ENCODE data around the gene SPTLC1.
A peak's percentile ranks its signal among the peaks of the same experiment; 100 is the strongest.
"Not testable (repeated sequence)": the region's sequence is repeated elsewhere in the genome, so short reads cannot be mapped to it uniquely, and the experiment has no call there.

Gene SPTLC1

DNA sequence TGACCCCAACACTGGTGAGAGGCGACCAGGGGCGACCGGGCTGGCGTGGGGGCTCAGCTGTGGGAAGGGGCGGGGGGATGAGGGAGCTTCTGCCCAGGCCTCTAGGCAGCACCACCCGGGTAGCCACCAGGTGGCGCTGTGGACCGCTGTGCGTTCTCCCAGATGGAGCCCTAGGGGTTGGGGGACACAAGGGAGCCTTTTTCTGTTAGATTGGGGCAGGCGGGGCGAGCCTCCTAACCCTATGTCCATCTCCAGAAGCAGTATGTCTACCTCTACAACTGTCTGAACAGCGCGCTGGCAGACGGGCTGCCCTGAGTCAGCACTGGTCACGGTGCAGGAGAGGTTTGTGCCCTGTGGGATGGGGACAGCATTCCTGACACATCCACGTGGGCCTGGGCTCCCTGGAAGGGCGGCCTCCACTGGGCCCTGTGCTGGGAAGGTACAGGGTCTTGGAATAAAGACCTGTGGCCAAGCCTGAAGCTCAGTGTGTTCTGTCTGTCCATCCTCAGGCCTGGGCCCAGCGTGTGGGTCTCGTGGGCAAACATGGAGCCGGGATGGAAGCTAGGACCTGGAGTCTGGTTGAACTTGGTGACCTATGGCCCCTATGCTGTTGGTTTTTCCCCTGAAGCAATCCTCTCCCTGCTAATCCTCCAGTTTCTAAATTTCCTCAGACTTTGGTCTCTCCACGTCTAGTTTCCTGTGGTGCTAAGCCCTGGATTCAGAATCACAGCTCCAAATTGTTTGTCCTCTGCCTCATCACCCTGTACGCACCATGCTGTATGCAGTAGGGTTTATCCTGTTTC, 23.1 kb upstream of the SPTLC1 start:
- no peaks in the 10 kb centered on the region for H3K36me3 ChIP-seq (ENCODE audit: control insufficient read depth, insufficient read depth, low read length)
- H3K27ac ChIP-seq, result no peak overlapping the region
- no peak overlapping the region for H3K4me3 ChIP-seq (ENCODE audit: low read depth, low read length)
- no peaks in the 10 kb centered on the region for H3K9me3 ChIP-seq (ENCODE audit: control insufficient read depth, low read length)
- H3K27me3 ChIP-seq (ENCODE audit: control insufficient read depth, insufficient read depth, low read length), result no peaks in the 10 kb centered on the region
- H3K79me2 ChIP-seq, result no peaks in the 10 kb centered on the region
- no peaks in the 10 kb centered on the region for H3K4me1 ChIP-seq
- H3K4me2 ChIP-seq (ENCODE audit: low read length), result no peak overlapping the region
- peak overlapping the region; percentile 53 for H2AFZ ChIP-seq
- H3K9ac ChIP-seq, result no peak overlapping the region
- TF ChIP-seq, protein P1, sequence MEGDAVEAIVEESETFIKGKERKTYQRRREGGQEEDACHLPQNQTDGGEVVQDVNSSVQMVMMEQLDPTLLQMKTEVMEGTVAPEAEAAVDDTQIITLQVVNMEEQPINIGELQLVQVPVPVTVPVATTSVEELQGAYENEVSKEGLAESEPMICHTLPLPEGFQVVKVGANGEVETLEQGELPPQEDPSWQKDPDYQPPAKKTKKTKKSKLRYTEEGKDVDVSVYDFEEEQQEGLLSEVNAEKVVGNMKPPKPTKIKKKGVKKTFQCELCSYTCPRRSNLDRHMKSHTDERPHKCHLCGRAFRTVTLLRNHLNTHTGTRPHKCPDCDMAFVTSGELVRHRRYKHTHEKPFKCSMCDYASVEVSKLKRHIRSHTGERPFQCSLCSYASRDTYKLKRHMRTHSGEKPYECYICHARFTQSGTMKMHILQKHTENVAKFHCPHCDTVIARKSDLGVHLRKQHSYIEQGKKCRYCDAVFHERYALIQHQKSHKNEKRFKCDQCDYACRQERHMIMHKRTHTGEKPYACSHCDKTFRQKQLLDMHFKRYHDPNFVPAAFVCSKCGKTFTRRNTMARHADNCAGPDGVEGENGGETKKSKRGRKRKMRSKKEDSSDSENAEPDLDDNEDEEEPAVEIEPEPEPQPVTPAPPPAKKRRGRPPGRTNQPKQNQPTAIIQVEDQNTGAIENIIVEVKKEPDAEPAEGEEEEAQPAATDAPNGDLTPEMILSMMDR (IDR thresholded peaks at IDR 0.05), result peak; percentile 72

DNA sequence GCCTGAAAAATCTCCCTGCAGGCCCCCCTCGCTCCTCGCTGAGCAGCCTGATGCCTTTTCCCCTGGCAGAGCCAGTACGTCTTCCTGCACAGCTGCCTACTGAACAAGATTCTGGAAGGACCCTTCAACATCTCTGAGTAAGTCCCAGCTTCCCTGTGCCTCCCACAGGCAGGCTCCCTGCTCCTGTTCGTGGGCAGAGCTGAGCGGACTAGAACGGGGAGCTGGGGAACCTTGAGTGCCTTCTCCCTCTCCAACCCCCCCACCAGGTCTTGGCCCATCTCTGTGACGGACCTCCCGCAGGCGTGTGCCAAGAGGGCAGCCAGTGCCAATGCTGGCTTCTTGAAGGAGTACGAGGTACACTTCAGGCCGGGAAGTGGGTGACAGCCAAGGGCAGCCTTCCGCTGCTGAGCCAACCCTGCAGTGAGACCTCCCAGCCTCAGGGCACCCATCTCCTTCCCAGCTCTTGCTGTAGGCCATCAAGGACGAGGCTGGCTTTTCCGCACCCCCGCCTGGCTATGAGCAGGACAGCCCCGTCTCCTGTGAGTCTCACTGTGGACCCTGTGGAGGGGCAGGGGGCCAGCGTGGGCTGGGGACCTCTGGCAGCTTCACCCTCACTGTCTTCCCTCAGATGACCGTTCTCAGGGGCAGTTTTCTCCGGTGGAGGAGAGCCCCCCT, 21.1 kb upstream of the SPTLC1 start:
- H3K4me1 ChIP-seq, result no peaks in the 10 kb centered on the region
- no peak overlapping the region for H3K4me2 ChIP-seq (ENCODE audit: low read length)
- H3K27ac ChIP-seq, result no peak overlapping the region
- H3K36me3 ChIP-seq (ENCODE audit: control insufficient read depth, insufficient read depth, low read length), result no peaks in the 10 kb centered on the region
- H3K4me3 ChIP-seq (ENCODE audit: low read depth, low read length), result no peak overlapping the region
- H3K27me3 ChIP-seq (ENCODE audit: control insufficient read depth, insufficient read depth, low read length), result no peaks in the 10 kb centered on the region
- H3K9me3 ChIP-seq (ENCODE audit: control insufficient read depth, low read length), result no peaks in the 10 kb centered on the region
- H2AFZ ChIP-seq, result no peak overlapping the region
- TF ChIP-seq, protein P1 (IDR thresholded peaks at IDR 0.05), result no peak
- H3K9ac ChIP-seq, result no peak overlapping the region
- H3K79me2 ChIP-seq, result no peaks in the 10 kb centered on the region

DNA sequence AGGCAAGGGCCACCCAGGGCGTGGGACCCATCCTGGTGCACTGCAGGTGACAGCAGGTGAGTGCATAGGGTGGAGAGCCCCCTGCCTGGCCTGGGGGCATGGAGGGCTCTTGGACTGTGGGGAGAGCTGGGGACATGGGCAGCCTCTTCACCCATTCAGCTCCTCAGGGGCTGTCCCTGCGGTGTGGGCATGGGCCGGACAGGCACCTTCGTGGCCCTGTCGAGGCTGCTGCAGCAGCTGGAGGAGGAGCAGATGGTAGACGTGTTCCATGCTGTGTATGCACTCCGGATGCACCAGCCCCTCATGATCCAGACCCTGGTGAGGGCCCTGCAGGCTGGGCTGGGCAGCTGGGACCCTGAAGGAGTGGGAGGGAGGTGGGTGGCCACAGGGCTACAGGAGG, 20.4 kb upstream of the SPTLC1 start:
- no peak overlapping the region for H3K4me3 ChIP-seq (ENCODE audit: low read depth, low read length)
- H3K27me3 ChIP-seq (ENCODE audit: control insufficient read depth, insufficient read depth, low read length), result no peaks in the 10 kb centered on the region
- H3K4me2 ChIP-seq (ENCODE audit: low read length), result no peak overlapping the region
- no peak overlapping the region for H3K27ac ChIP-seq
- H3K79me2 ChIP-seq, result no peaks in the 10 kb centered on the region
- H3K36me3 ChIP-seq (ENCODE audit: control insufficient read depth, insufficient read depth, low read length), result no peaks in the 10 kb centered on the region
- H3K4me1 ChIP-seq, result no peaks in the 10 kb centered on the region
- H3K9ac ChIP-seq, result no peak overlapping the region
- no peak overlapping the region for H2AFZ ChIP-seq
- no peaks in the 10 kb centered on the region for H3K9me3 ChIP-seq (ENCODE audit: control insufficient read depth, low read length)
- TF ChIP-seq, protein P1 (IDR thresholded peaks at IDR 0.05), result no peak

DNA sequence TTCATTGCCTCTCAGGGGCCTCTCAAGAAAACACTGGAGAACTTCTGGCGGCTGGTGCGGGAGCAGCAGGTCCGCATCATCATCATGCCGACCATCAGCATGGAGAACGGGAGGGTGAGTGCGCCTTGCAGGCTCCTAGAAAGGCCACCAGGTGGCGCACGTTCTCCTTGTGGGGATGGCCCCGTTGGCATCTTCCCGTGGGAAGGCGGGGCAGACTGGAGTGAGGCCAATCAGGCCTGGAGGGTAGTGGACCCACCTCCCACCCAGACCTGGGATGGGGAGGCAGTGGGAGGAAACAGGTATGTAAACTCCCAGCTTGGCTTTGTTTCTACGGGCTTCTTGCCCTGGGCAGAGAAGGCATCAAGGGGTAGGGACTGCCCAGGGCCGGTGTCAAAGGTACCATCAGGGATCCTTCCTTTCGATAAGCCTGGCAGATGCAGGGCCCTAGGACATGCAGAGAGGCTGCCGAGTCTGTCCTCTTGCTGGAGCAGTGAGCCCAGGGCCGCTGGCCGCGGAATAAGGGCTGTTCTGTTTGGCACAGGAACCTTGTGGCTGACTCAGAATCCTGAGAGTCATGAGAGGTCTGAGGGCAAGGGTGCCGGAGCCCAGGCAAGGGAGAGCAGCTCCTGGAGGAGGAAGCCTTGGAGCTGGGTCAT, 18.9 kb upstream of the SPTLC1 start:
- no peaks in the 10 kb centered on the region for H3K27me3 ChIP-seq (ENCODE audit: control insufficient read depth, insufficient read depth, low read length)
- no peak overlapping the region for H3K27ac ChIP-seq
- TF ChIP-seq, protein P1 (IDR thresholded peaks at IDR 0.05), result peak; percentile 81
- no peak overlapping the region for H3K4me3 ChIP-seq (ENCODE audit: low read depth, low read length)
- H3K9me3 ChIP-seq (ENCODE audit: control insufficient read depth, low read length), result no peaks in the 10 kb centered on the region
- H3K4me1 ChIP-seq, result no peaks in the 10 kb centered on the region
- peak overlapping the region; percentile 64 for H2AFZ ChIP-seq
- no peak overlapping the region for H3K9ac ChIP-seq
- H3K4me2 ChIP-seq (ENCODE audit: low read length), result no peak overlapping the region
- no peaks in the 10 kb centered on the region for H3K79me2 ChIP-seq
- no peaks in the 10 kb centered on the region for H3K36me3 ChIP-seq (ENCODE audit: control insufficient read depth, insufficient read depth, low read length)

DNA sequence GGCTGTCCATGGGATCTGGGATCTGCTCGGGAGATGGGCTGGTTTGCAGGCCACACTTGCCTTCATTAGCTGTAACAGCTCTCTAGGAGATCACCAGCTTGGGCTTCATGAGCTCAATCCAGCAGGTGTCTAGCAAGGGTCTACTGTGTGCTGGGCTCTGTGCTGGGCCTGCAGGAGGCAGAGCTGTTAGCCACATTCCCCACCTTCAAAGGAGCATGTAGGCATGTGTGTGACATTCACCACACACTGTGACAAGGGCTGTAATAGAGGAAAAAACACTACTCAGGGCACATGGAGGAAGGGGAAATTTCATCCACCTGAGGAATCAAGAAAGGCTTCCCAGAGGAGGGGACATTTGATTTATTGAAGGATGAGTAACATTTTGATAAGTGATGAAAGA, 17.7 kb upstream of the SPTLC1 start:
- not testable (repeated sequence) for H3K27me3 ChIP-seq (ENCODE audit: control insufficient read depth, insufficient read depth, low read length); H3K4me2 ChIP-seq (ENCODE audit: low read length); H3K79me2 ChIP-seq; H3K27ac ChIP-seq; H3K4me1 ChIP-seq; H3K9me3 ChIP-seq (ENCODE audit: control insufficient read depth, low read length); H3K9ac ChIP-seq; H3K4me3 ChIP-seq (ENCODE audit: low read depth, low read length); H3K36me3 ChIP-seq (ENCODE audit: control insufficient read depth, insufficient read depth, low read length); H2AFZ ChIP-seq
